NT2/D1 (cell line): Measurements from ENCODE around the gene GEMIN4.
"Not testable (repeated sequence)": the region's sequence is repeated elsewhere in the genome, so short reads cannot be mapped to it uniquely, and the experiment has no call there.

Experiments used
- SUZ12 ChIP-seq: IDR thresholded peaks from 2 replicates; pipeline ENCODE4 v1.6.1; 2011; ENCODE audit not compliant: insufficient read length, insufficient read depth; ENCODE audit errors: extremely low read depth
- YY1 ChIP-seq: IDR thresholded peaks from 2 replicates; pipeline ENCODE4 v1.6.1; 2011; ENCODE audit not compliant: insufficient read length, insufficient read depth

GRCh38 chr17:789931-790873 is 38.1 kb upstream of the GEMIN4 start:
- not testable (repeated sequence) for TF ChIP-seq YY1, SUZ12
